ENCODE data around the gene CHRD.

CHRD gene

DNA sequence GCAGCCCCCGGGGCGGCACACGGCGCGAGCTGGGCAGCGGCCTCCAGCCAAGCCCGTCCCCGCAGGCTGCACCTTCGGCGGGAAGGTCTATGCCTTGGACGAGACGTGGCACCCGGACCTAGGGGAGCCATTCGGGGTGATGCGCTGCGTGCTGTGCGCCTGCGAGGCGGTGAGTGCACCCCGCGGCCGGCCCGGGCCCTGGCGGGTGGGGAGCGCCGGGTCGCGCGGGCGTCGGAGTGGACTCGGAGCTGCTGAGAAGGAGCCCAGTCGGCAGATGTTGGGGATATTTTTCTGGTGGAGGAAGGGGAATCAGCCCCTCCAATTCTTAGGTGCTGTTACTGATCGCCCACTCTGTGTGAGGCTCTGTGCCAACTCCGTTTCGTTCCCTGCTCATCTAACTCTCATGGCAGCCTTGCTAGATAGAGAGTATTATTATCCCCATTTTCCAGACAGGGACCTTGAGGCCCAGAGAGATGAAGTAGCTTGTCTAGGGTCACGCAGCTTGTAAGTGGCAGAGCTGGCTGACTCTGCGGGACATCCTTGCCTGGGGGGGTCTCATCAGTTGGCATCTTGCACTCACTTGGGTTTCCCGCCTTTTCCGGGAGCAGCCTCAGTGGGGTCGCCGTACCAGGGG is 890 bp downstream of the CHRD start:
- no peak for DNase-seq (ENCODE audit: extremely low read depth in 1 of 2, low read depth in 1 of 2)

- DNase-seq (ENCODE audit: extremely low read depth in 1 of 2, low read depth in 1 of 2) = no peak
These were observed 1.7 kb downstream of the CHRD start for GRCh38 chr3:184381261-184382224.

- DNase-seq (ENCODE audit: extremely low read depth in 1 of 2, low read depth in 1 of 2) = no peak
These were observed 2.6 kb downstream of the CHRD start for GRCh38 chr3:184382326-184383032.

- no peak for DNase-seq (ENCODE audit: extremely low read depth in 1 of 2, low read depth in 1 of 2)
These were observed 3.3 kb downstream of the CHRD start for GRCh38 chr3:184383033-184383740.

- no peak for DNase-seq (ENCODE audit: extremely low read depth in 1 of 2, low read depth in 1 of 2)
These were observed 4.5 kb downstream of the CHRD start for GRCh38 chr3:184384342-184384741.

DNA sequence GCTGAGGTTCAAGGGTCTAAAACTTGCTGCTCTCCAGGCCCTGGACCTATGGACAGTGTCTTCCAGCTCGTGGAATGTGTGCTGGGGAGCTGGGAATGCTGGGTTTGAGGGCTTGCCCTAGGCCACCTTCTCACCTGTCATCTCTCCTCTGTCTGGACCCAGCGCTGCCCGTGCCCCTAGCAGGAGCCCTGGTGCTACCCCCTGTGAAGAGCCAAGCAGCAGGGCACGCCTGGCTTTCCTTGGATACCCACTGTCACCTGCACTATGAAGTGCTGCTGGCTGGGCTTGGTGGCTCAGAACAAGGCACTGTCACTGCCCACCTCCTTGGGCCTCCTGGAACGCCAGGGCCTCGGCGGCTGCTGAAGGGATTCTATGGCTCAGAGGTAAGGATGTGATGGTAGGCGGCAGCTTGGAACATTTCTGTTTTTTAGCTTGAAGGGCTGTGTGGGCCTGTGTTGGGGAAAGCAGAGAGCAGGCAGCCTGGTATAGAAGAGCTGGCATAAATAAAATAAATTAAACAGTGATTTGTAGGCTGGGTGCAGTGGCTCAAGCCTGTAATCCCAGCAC is 5.1 kb downstream of the CHRD start:
- no peak for DNase-seq (ENCODE audit: extremely low read depth in 1 of 2, low read depth in 1 of 2)

DNA sequence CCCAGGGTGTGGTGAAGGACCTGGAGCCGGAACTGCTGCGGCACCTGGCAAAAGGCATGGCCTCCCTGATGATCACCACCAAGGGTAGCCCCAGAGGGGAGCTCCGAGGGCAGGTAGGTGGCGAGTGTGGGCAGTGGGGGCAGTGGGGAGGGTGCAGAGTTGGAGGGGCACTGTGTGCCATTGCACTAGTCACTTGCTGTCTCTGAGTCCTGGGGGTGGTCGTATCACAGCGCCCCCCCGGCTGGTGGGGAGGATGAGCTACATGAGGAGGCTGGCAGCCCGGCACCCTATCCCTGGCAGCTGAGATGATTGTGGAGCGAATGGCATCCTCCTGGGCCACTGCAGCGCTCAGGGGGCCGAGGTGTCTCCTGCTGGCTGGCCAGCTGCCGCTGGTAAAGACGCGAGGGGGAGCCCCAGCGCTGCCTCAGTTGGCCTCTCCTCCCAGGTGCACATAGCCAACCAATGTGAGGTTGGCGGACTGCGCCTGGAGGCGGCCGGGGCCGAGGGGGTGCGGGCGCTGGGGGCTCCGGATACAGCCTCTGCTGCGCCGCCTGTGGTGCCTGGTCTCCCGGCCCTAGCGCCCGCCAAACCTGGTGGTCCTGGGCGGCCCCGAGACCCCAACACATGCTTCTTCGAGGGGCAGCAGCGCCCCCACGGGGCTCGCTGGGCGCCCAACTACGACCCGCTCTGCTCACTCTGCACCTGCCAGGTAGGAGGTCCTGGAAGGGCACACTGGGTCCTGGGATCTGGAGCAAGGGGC is 6.4 kb downstream of the CHRD start:
- no peak for DNase-seq (ENCODE audit: extremely low read depth in 1 of 2, low read depth in 1 of 2)

DNA sequence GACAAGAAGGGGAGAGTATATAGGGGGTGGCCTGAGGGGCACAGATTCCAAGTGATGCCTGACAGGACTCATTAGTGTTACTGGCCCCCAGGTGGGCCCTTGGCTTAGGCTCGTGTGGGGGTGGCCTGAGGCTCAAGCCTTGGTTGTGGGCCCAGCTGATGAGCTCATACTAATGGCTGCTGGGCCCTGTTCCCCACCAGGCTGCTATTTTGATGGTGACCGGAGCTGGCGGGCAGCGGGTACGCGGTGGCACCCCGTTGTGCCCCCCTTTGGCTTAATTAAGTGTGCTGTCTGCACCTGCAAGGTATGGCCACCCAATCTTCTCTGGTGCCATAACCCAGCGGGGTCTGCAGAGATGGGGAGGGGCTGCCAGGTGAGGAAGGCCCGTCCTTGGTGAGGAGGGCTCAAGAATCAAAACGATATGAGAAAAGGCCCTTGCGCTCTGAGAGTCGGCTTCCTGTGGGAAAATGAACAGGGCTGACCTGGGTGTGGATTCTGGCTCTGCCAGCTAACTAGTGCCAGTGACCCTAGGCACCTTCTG is 7.4 kb downstream of the CHRD start:
- no peak for DNase-seq (ENCODE audit: extremely low read depth in 1 of 2, low read depth in 1 of 2)

DNA sequence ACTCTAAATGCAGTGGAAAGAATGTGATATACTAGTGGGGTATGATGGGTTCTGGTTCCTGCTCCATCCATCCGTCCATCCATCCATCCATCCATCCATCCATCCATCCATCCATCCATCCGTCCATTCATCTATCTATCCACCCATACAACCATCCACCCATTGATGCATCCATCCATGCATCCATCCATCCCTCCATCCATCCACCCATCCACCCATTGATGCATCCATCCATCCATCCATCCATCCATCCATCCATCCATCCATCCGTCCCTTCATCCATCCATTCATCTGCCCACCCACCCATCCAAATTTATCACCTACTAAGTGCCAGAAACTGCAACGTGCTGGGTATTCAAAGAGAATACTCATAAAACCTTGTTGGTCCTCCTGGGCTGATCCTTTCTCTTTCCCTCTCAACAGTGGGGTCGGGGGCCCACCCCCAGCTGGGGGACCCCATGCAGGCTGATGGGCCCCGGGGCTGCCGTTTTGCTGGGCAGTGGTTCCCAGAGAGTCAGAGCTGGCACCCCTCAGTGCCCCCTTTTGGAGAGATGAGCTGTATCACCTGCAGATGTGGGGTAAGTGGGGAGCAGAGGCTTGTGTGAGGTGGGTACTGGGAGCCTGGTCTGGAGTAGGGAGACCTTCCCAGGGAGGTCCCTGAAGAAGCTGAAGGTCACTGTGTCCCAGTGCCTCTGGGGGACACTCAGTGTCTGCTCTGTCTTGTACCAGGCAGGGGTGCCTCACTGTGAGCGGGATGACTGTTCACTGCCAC is 8.5 kb downstream of the CHRD start:
- DNase-seq (ENCODE audit: extremely low read depth in 1 of 2, low read depth in 1 of 2) = no peak

DNA sequence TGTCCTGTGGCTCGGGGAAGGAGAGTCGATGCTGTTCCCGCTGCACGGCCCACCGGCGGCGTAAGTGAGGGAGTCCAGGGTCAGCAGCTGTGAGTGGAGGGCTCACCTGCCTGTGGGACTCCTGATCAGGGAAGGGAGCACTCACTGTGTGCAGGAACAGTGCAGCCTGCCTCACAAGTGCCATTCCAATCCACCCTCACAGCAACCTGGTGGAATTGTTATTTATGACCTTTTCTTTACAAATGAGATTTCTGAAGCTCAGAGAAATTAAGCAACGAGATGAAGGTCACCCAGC is 9.0 kb downstream of the CHRD start:
- DNase-seq (ENCODE audit: extremely low read depth in 1 of 2, low read depth in 1 of 2) = no peak

- DNase-seq (ENCODE audit: extremely low read depth in 1 of 2, low read depth in 1 of 2) = no peak
These were observed 9.5 kb downstream of the CHRD start for GRCh38 chr3:184389384-184389783.

DNA sequence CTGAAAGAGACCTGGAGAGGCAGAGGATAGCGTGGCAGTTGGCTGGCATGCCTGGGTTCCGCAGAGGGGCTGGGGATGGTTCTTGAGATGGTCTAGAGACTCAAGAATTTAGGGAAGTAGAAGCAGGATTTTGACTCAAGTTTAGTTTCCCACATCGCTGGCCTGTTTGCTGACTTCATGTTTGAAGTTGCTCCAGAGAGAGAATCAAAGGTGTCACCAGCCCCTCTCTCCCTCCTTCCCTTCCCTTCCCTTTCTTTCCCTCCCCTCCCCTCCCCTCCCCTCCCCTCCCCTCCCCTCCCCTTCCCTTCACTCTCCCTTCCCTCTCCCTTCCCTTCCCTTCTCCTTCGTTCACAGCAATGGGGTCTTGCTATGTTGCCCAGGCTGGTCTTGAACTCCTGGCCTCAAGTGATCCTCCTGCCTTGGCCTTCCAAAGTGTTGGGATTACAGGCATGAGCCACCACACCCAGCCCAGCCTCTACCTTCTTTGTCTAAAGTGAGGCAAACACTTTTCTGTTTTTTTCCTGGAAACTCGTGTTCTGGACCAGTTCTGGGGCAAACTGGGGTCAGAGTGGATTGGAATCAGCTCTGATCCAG is 10.2 kb downstream of the CHRD start:
- DNase-seq (ENCODE audit: extremely low read depth in 1 of 2, low read depth in 1 of 2) = no peak

DNA sequence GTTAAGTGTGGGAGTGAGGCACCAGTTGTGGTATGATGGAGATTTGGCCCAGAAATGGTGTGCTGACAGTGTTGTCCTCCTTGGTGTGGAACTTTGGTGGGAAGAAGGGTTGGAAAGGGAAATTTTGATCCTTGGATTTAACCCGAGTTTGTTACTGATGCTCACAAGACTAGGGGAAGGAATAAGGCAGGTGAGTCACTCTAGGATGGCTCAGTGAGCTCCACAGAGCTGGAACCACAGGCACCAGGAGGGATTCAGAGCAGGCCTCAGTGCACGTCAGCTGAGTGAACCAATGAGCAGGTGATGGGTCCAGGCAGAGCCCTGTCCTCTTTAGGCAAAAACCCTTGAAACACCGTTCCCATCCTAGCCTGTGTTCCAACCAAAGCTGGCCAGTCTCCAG is 11.4 kb downstream of the CHRD start:
- DNase-seq (ENCODE audit: extremely low read depth in 1 of 2, low read depth in 1 of 2) = no peak

- DNase-seq (ENCODE audit: extremely low read depth in 1 of 2, low read depth in 1 of 2) = no peak
These were observed 15.4 kb downstream of the CHRD start for GRCh38 chr3:184395320-184395660.

DNA sequence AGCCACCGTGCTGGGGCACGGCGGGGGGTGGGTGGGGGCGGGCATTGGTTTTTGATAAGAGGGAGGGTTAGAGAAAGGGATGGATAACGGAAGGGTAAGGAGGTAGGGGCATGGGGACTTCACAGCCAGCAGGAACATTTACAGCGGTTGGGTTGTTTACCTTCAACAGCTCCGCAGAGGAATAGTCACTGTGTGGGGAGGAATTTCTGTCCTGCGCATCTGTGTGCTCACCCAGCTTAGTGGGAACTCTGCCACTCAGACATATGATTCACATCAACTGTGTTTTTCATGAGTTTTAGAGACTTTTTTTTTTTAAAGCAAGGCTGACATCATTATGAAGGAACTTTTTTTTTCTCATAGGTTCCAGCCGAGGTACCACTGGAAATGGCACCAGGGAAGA is 19.6 kb downstream of the CHRD start:
- no peak for DNase-seq (ENCODE audit: extremely low read depth in 1 of 2, low read depth in 1 of 2)

- DNase-seq (ENCODE audit: extremely low read depth in 1 of 2, low read depth in 1 of 2) = no peak
These were observed 25.5 kb downstream of the CHRD start for GRCh38 chr3:184405075-184406030.

DNA sequence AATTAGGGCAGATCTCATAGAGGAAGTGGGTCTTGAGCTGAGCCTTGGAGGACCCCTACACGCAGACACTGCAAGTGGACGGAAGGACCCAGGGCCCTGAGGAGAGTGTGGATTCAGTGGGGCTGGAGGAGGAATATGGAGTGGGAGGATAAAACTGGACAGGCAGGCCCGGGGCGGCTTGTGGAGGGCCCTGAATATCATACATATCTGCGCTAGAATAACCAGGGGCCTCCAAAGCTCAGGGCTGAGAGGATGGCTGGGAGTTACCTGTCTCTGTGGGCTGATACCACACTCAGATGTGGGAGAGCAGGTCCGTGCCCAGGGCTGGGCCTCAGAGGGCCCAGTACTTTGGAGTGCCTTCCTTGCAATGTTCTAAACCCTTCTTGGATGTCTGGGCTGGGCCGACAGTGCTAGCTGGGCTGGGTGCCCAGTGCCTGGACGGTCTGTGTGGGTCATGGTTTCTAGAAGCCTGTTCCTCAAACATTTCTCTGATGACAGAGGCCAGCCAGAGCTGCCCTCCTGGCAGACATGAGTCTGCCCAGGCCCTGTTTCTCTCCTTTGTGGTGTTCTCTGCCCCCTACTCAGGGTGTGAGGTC is 29.6 kb downstream of the CHRD start:
- DNase-seq (ENCODE audit: extremely low read depth in 1 of 2, low read depth in 1 of 2) = no peak
